Pulmonary artery endothelial cell (primary cell): ENCODE measurements around the gene OCA2. TPM values are rescaled to one million over a fixed set of nuclear protein-coding genes. Genes with fewer than 3 reads are reported as not detected.
"Not testable (repeated sequence)": the region's sequence is repeated elsewhere in the genome, so short reads cannot be mapped to it uniquely, and the experiment has no call there.

Experiments used
- DNase-seq: peaks from one replicate; pipeline ENCODE4 v3.0.0-alpha.2; 2011; ENCODE audit warnings: low read depth, low spot score
- total RNA-seq: library from RNA; depleted of rRNA; stranded (reverse); fragments of >200 nt; gene quantifications from 2 replicates; pipeline ENCODE4 v1.2.3, GENCODE V29; 2014

OCA2 gene
- total RNA-seq, 1 donor from 2014 or later, result not detected

- no peak for DNase-seq
These were observed 74.9 kb downstream of the OCA2 start for GRCh38 chr15:28023933-28024888.

- no peak for DNase-seq
These were observed 75.7 kb downstream of the OCA2 start for GRCh38 chr15:28023422-28023821.

GRCh38 chr15:28022961-28023360 is 76.2 kb downstream of the OCA2 start:
- DNase-seq, result no peak

GRCh38 chr15:28022181-28022580 is 76.9 kb downstream of the OCA2 start:
- DNase-seq, result no peak

GRCh38 chr15:28021281-28022039 is 77.7 kb downstream of the OCA2 start:
- DNase-seq, result no peak

- no peak for DNase-seq
These were observed 78.5 kb downstream of the OCA2 start for GRCh38 chr15:28020644-28021043.

- DNase-seq, result no peak
These were observed 79.4 kb downstream of the OCA2 start for GRCh38 chr15:28019594-28020309.

GRCh38 chr15:28018291-28019044 is 80.6 kb downstream of the OCA2 start:
- no peak for DNase-seq

- no peak for DNase-seq
These were observed 81.6 kb downstream of the OCA2 start for GRCh38 chr15:28017423-28017924.

- DNase-seq, result no peak
These were observed 83.3 kb downstream of the OCA2 start for GRCh38 chr15:28015855-28016254.

- DNase-seq, result no peak
These were observed 84.4 kb downstream of the OCA2 start for GRCh38 chr15:28014623-28015200.

GRCh38 chr15:28013976-28014375 is 85.1 kb downstream of the OCA2 start:
- DNase-seq, result no peak

- DNase-seq, result no peak
These were observed 85.6 kb downstream of the OCA2 start for GRCh38 chr15:28013480-28013879.

GRCh38 chr15:28012231-28012630 is 86.9 kb downstream of the OCA2 start:
- DNase-seq, result no peak

GRCh38 chr15:28008175-28008574 is 90.9 kb downstream of the OCA2 start:
- not testable (repeated sequence) for DNase-seq

GRCh38 chr15:28006116-28006905 is 92.8 kb downstream of the OCA2 start:
- DNase-seq, result no peak

- DNase-seq, result no peak
These were observed 94.0 kb downstream of the OCA2 start for GRCh38 chr15:28005004-28005527.

GRCh38 chr15:28004143-28005003 is 94.7 kb downstream of the OCA2 start:
- DNase-seq, result no peak
